Adrenal gland (tissue), 5 donors: ENCODE measurements around the gene EXOSC2.

ENCODE experiments used
- CTCF ChIP-seq, 6 experiments: fragments of 450-650 bp in 4 of 6; fragments of 200-600 bp in 2 of 6; sonication (generic) in 1 of 6; IDR thresholded peaks; 1 replicate in 5 of 6; 2 replicates in 1 of 6; pipeline versions ENCODE4 v1.5.1 to v1.8.0; 2016 to 2021; ENCODE audit warnings: antibody characterized with exemption in 6 of 6, mild to moderate bottlenecking in 2 of 6, moderate library complexity in 1 of 6
- POLR2A ChIP-seq, 2 donors: fragments of 450-650 bp; IDR thresholded peaks; one replicate each; pipeline ENCODE4 v1.6.1; 2017; ENCODE audit warnings: antibody characterized with exemption in 2 of 2, mild to moderate bottlenecking in 2 of 2, moderate library complexity in 1 of 2
- donor health status: DM: no; HTN: no; CAD: no.

GRCh38 chr9:130735566-130735965 lies 42.0 kb downstream of the EXOSC2 start:
- TF ChIP-seq CTCF (IDR thresholded peaks at IDR 0.05), result no peak
- no peak for TF ChIP-seq POLR2A (IDR thresholded peaks at IDR 0.05)
